IMR-90 (cell line): ENCODE measurements around the gene TRPC3. TPM values are rescaled to one million over a fixed set of nuclear protein-coding genes. Genes with fewer than 3 reads are reported as not detected.

Experiments
- ATAC-seq: fragments of 200-7000 bp; cut with Tn5 transposase; 2 replicates; pipeline ENCODE4 v1.9.1; 2020; ENCODE audit warnings: low read depth, mild to moderate bottlenecking, moderate library complexity
- Bru-seq: library from RNA; stranded (reverse); fragments of 400-500 nt; gene quantifications from one replicate; lab custom pipeline; 2021; lab: Mats Ljungman, UMichigan
- BruChase-seq, 2 experiments: library from RNA; stranded (reverse); fragments of 400-500 nt; gene quantifications; one replicate each; lab custom pipeline; 2021; lab: Mats Ljungman, UMichigan
- BruUV-seq: library from RNA; stranded (reverse); fragments of 400-500 nt; replicated peaks from 2 replicates; lab custom pipeline; 2021; lab: Mats Ljungman, UMichigan
- CTCF ChIA-PET: fragments of 300-600 bp; formaldehyde crosslinking; extraction: SDS; loops from one replicate; lab custom pipeline; 2021; ENCODE audit warnings: antibody characterized with exemption; lab: Yijun Ruan, JAX
- POLR2A ChIA-PET: fragments of 300-600 bp; sonication (Branson Sonifier 250); formaldehyde crosslinking; loops from one replicate; lab custom pipeline; 2022; ENCODE audit warnings: antibody characterized with exemption; ENCODE audit not compliant: unreplicated experiment; lab: Charles Lee
- DNase-seq: peaks from one replicate; pipeline ENCODE4 v3.0.0; 2013
- H2AFZ ChIP-seq: replicated peaks from 2 replicates; pipeline ENCODE3; 2013; ENCODE audit warnings: low read length, mild to moderate bottlenecking; ENCODE audit not compliant: poor library complexity
- H2AK5ac ChIP-seq: 2 replicates; pipeline ENCODE4 v1.6.1; 2013; ENCODE audit warnings: low read depth, low read length, inconsistent platforms
- H2AK9ac ChIP-seq: replicated peaks from 2 replicates; pipeline ENCODE3; 2013; ENCODE audit warnings: mild to moderate bottlenecking, low read depth, low read length, moderate library complexity; ENCODE audit not compliant: poor library complexity
- H2BK120ac ChIP-seq: 2 replicates; pipeline ENCODE4 v1.6.1; 2013; ENCODE audit warnings: low read depth, low read length, inconsistent platforms
- H2BK15ac ChIP-seq: 3 replicates; pipeline ENCODE4 v1.6.1; 2013; ENCODE audit warnings: low read depth, low read length, inconsistent platforms
- H2BK20ac ChIP-seq: 2 replicates; pipeline ENCODE4 v1.6.1; 2013; ENCODE audit warnings: low read depth, mild to moderate bottlenecking, inconsistent platforms, low read length, moderate library complexity
- H2BK5ac ChIP-seq: 2 replicates; pipeline ENCODE4 v1.6.1; 2013; ENCODE audit warnings: mild to moderate bottlenecking, low read depth, low read length, inconsistent platforms; ENCODE audit not compliant: poor library complexity, severe bottlenecking
- H3K14ac ChIP-seq: replicated peaks from 2 replicates; pipeline ENCODE4 v1.6.1; 2013; ENCODE audit warnings: low read depth, low read length, inconsistent platforms
- H3K18ac ChIP-seq: 2 replicates; pipeline ENCODE4 v1.6.1; 2013; ENCODE audit warnings: low read depth, low read length, control low read depth
- H3K23ac ChIP-seq: 2 replicates; pipeline ENCODE4 v1.6.1; 2013; ENCODE audit warnings: low read depth, low read length, inconsistent platforms
- H3K27ac ChIP-seq: 2 replicates; pipeline ENCODE4 v1.5.1; 2013; ENCODE audit warnings: mild to moderate bottlenecking, control low read depth, low read length; ENCODE audit not compliant: insufficient read depth
- H3K27me3 ChIP-seq: 2 replicates; pipeline ENCODE4 v1.6.1; 2013; ENCODE audit warnings: low read length; ENCODE audit not compliant: control insufficient read depth, insufficient read depth
- H3K36me3 ChIP-seq: 2 replicates; pipeline ENCODE4 v1.6.1; 2013; ENCODE audit warnings: low read length, mixed read lengths; ENCODE audit not compliant: control insufficient read depth, insufficient read depth
- H3K4ac ChIP-seq: 2 replicates; pipeline ENCODE4 v1.6.1; 2013; ENCODE audit warnings: low read depth, low read length, inconsistent platforms
- H3K4me1 ChIP-seq: 2 replicates; pipeline ENCODE4 v1.6.1; 2013; ENCODE audit warnings: low read length, mixed read lengths; ENCODE audit not compliant: control insufficient read depth, insufficient read depth
- H3K4me2 ChIP-seq: 2 replicates; pipeline ENCODE4 v1.6.1; 2013; ENCODE audit warnings: low read depth, mild to moderate bottlenecking, control low read depth, low read length, moderate library complexity
- H3K4me3 ChIP-seq: 2 replicates; pipeline ENCODE4 v1.5.1; 2013; ENCODE audit warnings: low read depth, mild to moderate bottlenecking, control low read depth, low read length, moderate library complexity; ENCODE audit not compliant: insufficient read depth
- H3K56ac ChIP-seq: 2 replicates; pipeline ENCODE4 v1.6.1; 2013; ENCODE audit warnings: low read length, inconsistent platforms; ENCODE audit not compliant: insufficient read depth; ENCODE audit errors: extremely low read depth
- H3K79me1 ChIP-seq, 2 experiments: 2 replicates each; pipeline ENCODE4 v1.6.1; 2013; ENCODE audit warnings: low read length in 2 of 2, inconsistent platforms in 1 of 2, low read depth in 1 of 2
- H3K9ac ChIP-seq: 2 replicates; pipeline ENCODE4 v1.6.1; 2013; ENCODE audit warnings: low read depth, low read length, control low read depth
- H3K9me1 ChIP-seq: 2 replicates; pipeline ENCODE4 v1.6.1; 2013; ENCODE audit warnings: low read length, inconsistent platforms; ENCODE audit not compliant: insufficient read depth
- H3K9me3 ChIP-seq: 2 replicates; pipeline ENCODE4 v1.6.1; 2013; ENCODE audit warnings: low read length; ENCODE audit not compliant: control insufficient read depth, insufficient read depth
- H4K20me1 ChIP-seq: 2 replicates; pipeline ENCODE4 v1.6.1; 2013; ENCODE audit warnings: low read length, inconsistent platforms; ENCODE audit not compliant: insufficient read depth
- H4K5ac ChIP-seq: 2 replicates; pipeline ENCODE4 v1.6.1; 2013; ENCODE audit warnings: mild to moderate bottlenecking, low read depth, low read length, control low read depth
- H4K8ac ChIP-seq, 2 experiments: 2 replicates each; pipeline ENCODE4 v1.6.1; 2013; ENCODE audit warnings: low read depth in 2 of 2, low read length in 2 of 2, control low read depth in 1 of 2, inconsistent platforms in 1 of 2
- H4K91ac ChIP-seq: 2 replicates; pipeline ENCODE4 v1.6.1; 2013; ENCODE audit warnings: low read depth, low read length, inconsistent platforms; ENCODE audit not compliant: insufficient read depth
- BHLHE40 ChIP-seq: fragments of 150-350 bp; IDR thresholded peaks from 2 replicates; pipeline ENCODE4 v1.6.1; 2016; ENCODE audit warnings: mild to moderate bottlenecking, low read depth, low read length
- CEBPB ChIP-seq: IDR thresholded peaks from 2 replicates; pipeline ENCODE4 v1.6.1; 2012; ENCODE audit warnings: low read depth, low read length, improper control_type of control experiment
- FOS ChIP-seq: fragments of 150-350 bp; IDR thresholded peaks from 2 replicates; pipeline ENCODE4 v1.6.1; 2016; ENCODE audit warnings: low read depth, low read length
- MAFK ChIP-seq: IDR thresholded peaks from 2 replicates; pipeline ENCODE4 v1.6.1; 2012; ENCODE audit warnings: low read depth, low read length, improper control_type of control experiment
- MXI1 ChIP-seq: IDR thresholded peaks from 2 replicates; pipeline ENCODE4 v1.6.1; 2012; ENCODE audit warnings: low read depth, mild to moderate bottlenecking, low read length, moderate library complexity, borderline replicate concordance
- NFE2L2 ChIP-seq: fragments of 150-350 bp; IDR thresholded peaks from 2 replicates; pipeline ENCODE4 v1.6.1; 2016; ENCODE audit warnings: low read depth, mild to moderate bottlenecking, low read length
- POLR2A ChIP-seq: IDR thresholded peaks from 2 replicates; pipeline ENCODE4 v1.6.1; 2012; ENCODE audit warnings: mild to moderate bottlenecking, low read depth, low read length
- RAD21 ChIP-seq: IDR thresholded peaks from 2 replicates; pipeline ENCODE4 v1.6.1; 2012; ENCODE audit warnings: low read length, improper control_type of control experiment
- RFX5 ChIP-seq: IDR thresholded peaks from 2 replicates; pipeline ENCODE4 v1.8.0; 2012; ENCODE audit warnings: low read depth, mild to moderate bottlenecking, low read length, moderate library complexity
- SMC3 ChIP-seq: fragments of 150-350 bp; IDR thresholded peaks from 2 replicates; pipeline ENCODE4 v1.6.1; 2016; ENCODE audit warnings: low read depth, mild to moderate bottlenecking, antibody characterized with exemption, low read length, moderate library complexity
- whole genome bisulfite sequencing, 2 experiments: methylation state at CpG; one replicate each; pipeline versions ENCODE4 v1.1.5 to v1.1.7; 2013; ENCODE audit warnings: missing lambda C conversion rate in 2 of 2; ENCODE audit not compliant: insufficient read length in 1 of 2; ENCODE audit errors: extremely low coverage in 2 of 2; 5-methylcytosine and 5-hydroxymethylcytosine counted together
- dilution Hi-C: fragments of 300-500 bp; cut with HindIII; formaldehyde crosslinking; loops from one replicate; pipeline ENCODE4 v1.14.3; 2018; ENCODE audit warnings: low sequenced_read_pairs; ENCODE audit not compliant: unreplicated experiment
- in situ Hi-C: fragments of 300-500 bp; cut with MboI; formaldehyde crosslinking; loops from 3 replicates; pipeline ENCODE4 v1.14.3; 2019; ENCODE audit warnings: low sequenced_read_pairs, inconsistent platforms, mixed read lengths
- intact Hi-C: fragments of 100-400 bp; cut with micrococcal nuclease; formaldehyde crosslinking; loops from 2 replicates; pipeline ENCODE4 v1.10.0; 2022
- long read RNA-seq: library from polyadenylated mRNA; unstranded; transcript quantifications from one replicate; pipeline ENCODE4 v2.0.0, GENCODE V29; 2021; ENCODE audit not compliant: unreplicated experiment
- polyA plus RNA-seq, 3 experiments: library from polyadenylated mRNA; depleted of rRNA; stranded (reverse); fragments of >200 nt; gene quantifications; 2 replicates each; pipeline ENCODE4 v1.2.3, GENCODE V29; 2012; ENCODE audit warnings: low replicate concordance in 1 of 3
- total RNA-seq: library from RNA; depleted of rRNA; stranded (reverse); fragments of >200 nt; gene quantifications from 2 replicates; pipeline ENCODE4 v1.2.3, GENCODE V29; 2012; rRNA removed
- TF ChIP-seq, protein P1 (sequence below): conservative IDR thresholded peaks from 2 replicates; pipeline ENCODE4 v1.5.1; 2012; ENCODE audit warnings: mild to moderate bottlenecking, low read depth, low read length, improper control_type of control experiment
- TF ChIP-seq, protein P2 (sequence below): fragments of 150-350 bp; IDR thresholded peaks from 2 replicates; pipeline ENCODE4 v1.6.1; 2016; ENCODE audit warnings: low read depth, mild to moderate bottlenecking, low read length, moderate library complexity, borderline replicate concordance
- TF ChIP-seq, protein P3 (sequence below): fragments of 150-350 bp; IDR thresholded peaks from 2 replicates; pipeline ENCODE4 v1.6.1; 2017; ENCODE audit warnings: mild to moderate bottlenecking, antibody characterized with exemption, low read length, low read depth

TRPC3 gene
- total RNA-seq: 2.5 and 2.7 TPM in 2 replicates
- 1.1 and 1.2 TPM in 2 replicates for polyA plus RNA-seq (2012; rRNA removed)
- 0.51 and 0.80 TPM in 2 replicates for polyA plus RNA-seq (2012; cell fraction: cytosol; rRNA removed)
- polyA plus RNA-seq (2012; cell fraction: nucleus; rRNA removed; ENCODE audit: low replicate concordance): 2.0 and 2.3 TPM in 2 replicates
- Bru-seq, nascent RNA: percentile 43 among the genes with signal in this experiment
- BruChase-seq, experiment 1, labeled RNA remaining after a 6-hour chase: percentile 39 among the genes with signal in this experiment
- percentile 54 among the genes with signal in this experiment for BruChase-seq, experiment 2, labeled RNA remaining after a 2-hour chase
- long read RNA-seq, partial matches to known transcripts: 0 of 4 reads
- long read RNA-seq, other reads (novel, unspliced or antisense): 2 of 4 reads

DNA sequence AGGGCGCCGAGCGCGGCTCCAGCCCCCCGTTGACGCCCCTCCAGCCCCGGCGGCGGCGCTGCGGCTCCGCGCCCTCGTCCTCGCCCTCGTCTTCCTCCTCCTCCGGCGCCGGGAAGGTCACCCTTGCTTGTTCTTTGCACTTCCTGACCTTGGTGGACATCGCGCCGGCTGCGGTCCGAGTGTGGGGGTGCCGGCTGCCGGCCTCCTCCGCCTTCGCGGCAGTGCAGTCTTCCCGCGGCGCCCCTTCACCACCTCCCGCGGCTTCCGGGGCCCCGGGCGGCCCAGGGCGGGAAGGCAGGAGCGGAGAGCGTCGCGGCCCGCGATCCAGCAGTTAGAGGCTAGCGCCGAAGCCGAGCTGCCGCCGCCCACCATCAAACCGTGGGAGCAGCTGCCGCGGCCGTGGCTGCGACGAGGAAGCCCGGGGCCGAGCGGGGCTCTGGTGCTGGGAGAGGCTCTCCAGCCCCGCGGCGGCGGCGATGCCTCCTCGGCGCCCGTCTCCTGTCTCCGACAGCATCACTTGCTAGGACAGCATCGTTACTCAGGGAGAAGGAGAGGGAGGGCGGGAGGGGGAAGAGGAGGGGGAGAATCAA lies at the start of gene TRPC3:
TSS of gene TRPC3 (minus strand) at position 540 of the 590 bp plus-strand sequence. CDS start at position 160, 380 bp downstream.
- Histone ChIP-seq H3K27me3 (no peaks in the 10 kb centered on the region), H3K56ac (peak within 1 kb of the TSS; percentile 51; the same call in 1 of the 2 replicates), H3K14ac (0 out of 2 replicates have a peak within 1 kb of the TSS, but pooled peaks have one; percentile 58), H2BK5ac (peak within 1 kb of the TSS; percentile 16), H3K4me2 (peak within 1 kb of the TSS; percentile 97), H4K8ac (peak within 1 kb of the TSS; percentile 3 to 47; a peak in 1 of 4 replicates), H3K79me1 (peaks cover 0 to 4% of the 10 kb centered on the region in 2 experiments; a peak in 1 of 4 replicates), H4K91ac (peak within 1 kb of the TSS; percentile 57), H3K18ac (no peak within 1 kb of the TSS; the same call in 1 of the 2 replicates), H3K4me3 (peak within 1 kb of the TSS; percentile 76), H2AFZ (peak within 1 kb of the TSS; percentile 96), H3K27ac (peak within 1 kb of the TSS; percentile 24), H2BK20ac (no peak within 1 kb of the TSS), H3K36me3 (no peaks in the 10 kb centered on the region), H4K5ac (no peak within 1 kb of the TSS), H3K9ac (peak within 1 kb of the TSS; percentile 82), H3K23ac (peak within 1 kb of the TSS; percentile 71), H3K4me1 (no peaks in the 10 kb centered on the region), H2BK15ac (no peak within 1 kb of the TSS; the same call in 2 of the 3 replicates), H3K9me3 (no peaks in the 10 kb centered on the region), H2BK120ac (peak within 1 kb of the TSS; percentile 52), H2AK5ac (no peak within 1 kb of the TSS), H3K4ac (peak within 1 kb of the TSS; percentile 56; the same call in 1 of the 2 replicates), H3K9me1 (no peaks in the 10 kb centered on the region), H2AK9ac (peak within 1 kb of the TSS; percentile 8), H4K20me1 (no peaks in the 10 kb centered on the region)
- ChIA-PET POLR2A (no interaction called here), CTCF (no interaction called here)
- intact Hi-C loops (loop anchor here (2.0 to 5.0 kb wide), 4 partner anchors 51 to 221 kb away; no protein-coding TSS in a partner anchor), dilution Hi-C loops (no loop called here), in situ Hi-C loops (no loop called here)
- ATAC-seq (peak; percentile 63), DNase-seq (peak; percentile 25)
- BruUV-seq: no TSS peak
- WGBS, 2 experiments: 1% methylated on average over 34 of the region's 69 CpGs; no CpG with 5 or more reads in 1 of the 2 experiments
- TF ChIP-seq MXI1: no peak
- TF ChIP-seq POLR2A: no peak
- TF ChIP-seq RFX5: no peak
- TF ChIP-seq MAFK: no peak
- TF ChIP-seq, protein P1, sequence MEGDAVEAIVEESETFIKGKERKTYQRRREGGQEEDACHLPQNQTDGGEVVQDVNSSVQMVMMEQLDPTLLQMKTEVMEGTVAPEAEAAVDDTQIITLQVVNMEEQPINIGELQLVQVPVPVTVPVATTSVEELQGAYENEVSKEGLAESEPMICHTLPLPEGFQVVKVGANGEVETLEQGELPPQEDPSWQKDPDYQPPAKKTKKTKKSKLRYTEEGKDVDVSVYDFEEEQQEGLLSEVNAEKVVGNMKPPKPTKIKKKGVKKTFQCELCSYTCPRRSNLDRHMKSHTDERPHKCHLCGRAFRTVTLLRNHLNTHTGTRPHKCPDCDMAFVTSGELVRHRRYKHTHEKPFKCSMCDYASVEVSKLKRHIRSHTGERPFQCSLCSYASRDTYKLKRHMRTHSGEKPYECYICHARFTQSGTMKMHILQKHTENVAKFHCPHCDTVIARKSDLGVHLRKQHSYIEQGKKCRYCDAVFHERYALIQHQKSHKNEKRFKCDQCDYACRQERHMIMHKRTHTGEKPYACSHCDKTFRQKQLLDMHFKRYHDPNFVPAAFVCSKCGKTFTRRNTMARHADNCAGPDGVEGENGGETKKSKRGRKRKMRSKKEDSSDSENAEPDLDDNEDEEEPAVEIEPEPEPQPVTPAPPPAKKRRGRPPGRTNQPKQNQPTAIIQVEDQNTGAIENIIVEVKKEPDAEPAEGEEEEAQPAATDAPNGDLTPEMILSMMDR: no peak
- TF ChIP-seq NFE2L2: no peak
- TF ChIP-seq, protein P2, sequence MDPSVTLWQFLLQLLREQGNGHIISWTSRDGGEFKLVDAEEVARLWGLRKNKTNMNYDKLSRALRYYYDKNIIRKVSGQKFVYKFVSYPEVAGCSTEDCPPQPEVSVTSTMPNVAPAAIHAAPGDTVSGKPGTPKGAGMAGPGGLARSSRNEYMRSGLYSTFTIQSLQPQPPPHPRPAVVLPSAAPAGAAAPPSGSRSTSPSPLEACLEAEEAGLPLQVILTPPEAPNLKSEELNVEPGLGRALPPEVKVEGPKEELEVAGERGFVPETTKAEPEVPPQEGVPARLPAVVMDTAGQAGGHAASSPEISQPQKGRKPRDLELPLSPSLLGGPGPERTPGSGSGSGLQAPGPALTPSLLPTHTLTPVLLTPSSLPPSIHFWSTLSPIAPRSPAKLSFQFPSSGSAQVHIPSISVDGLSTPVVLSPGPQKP: no peak
- TF ChIP-seq RAD21: no peak
- TF ChIP-seq FOS: no peak
- TF ChIP-seq BHLHE40: no peak
- no peak for TF ChIP-seq CEBPB
- TF ChIP-seq, protein P3, sequence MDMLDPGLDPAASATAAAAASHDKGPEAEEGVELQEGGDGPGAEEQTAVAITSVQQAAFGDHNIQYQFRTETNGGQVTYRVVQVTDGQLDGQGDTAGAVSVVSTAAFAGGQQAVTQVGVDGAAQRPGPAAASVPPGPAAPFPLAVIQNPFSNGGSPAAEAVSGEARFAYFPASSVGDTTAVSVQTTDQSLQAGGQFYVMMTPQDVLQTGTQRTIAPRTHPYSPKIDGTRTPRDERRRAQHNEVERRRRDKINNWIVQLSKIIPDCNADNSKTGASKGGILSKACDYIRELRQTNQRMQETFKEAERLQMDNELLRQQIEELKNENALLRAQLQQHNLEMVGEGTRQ: no peak
- no peak for TF ChIP-seq SMC3
